Panc1 (cell line): Measurements from ENCODE around the gene RUNX1. TPM values are rescaled to one million over a fixed set of nuclear protein-coding genes. Genes with fewer than 3 reads are reported as not detected.

Experiments used
- ATAC-seq: fragments of 200-7000 bp; cut with Tn5 transposase; 2 replicates; pipeline ENCODE4 v1.9.1; 2020; ENCODE audit warnings: mild to moderate bottlenecking, moderate library complexity
- BruUV-seq: library from RNA; stranded (reverse); fragments of 400-500 nt; replicated peaks from 2 replicates; lab custom pipeline; 2021; lab: Mats Ljungman, UMichigan
- CTCF ChIA-PET: fragments of 300-600 bp; sonication (Branson Sonifier 250); formaldehyde crosslinking; loops from one replicate; lab custom pipeline; 2022; ENCODE audit warnings: antibody characterized with exemption; lab: Charles Lee
- POLR2A ChIA-PET: fragments of 300-600 bp; sonication (Branson Sonifier 250); formaldehyde crosslinking; loops from one replicate; lab custom pipeline; 2022; ENCODE audit warnings: antibody characterized with exemption; lab: Charles Lee
- DNase-seq: peaks from one replicate; pipeline ENCODE4 v3.0.0-alpha.2; 2010; ENCODE audit warnings: low read depth, low spot score
- H3K27ac ChIP-seq: 2 replicates; pipeline ENCODE4 v1.5.1; 2011; ENCODE audit warnings: mild to moderate bottlenecking, low read length, inconsistent platforms
- H3K27me3 ChIP-seq: fragments of 200-500 bp; sonication (Bioruptor generic); 2 replicates; pipeline ENCODE4 v1.6.0; 2014; ENCODE audit warnings: low read length, inconsistent platforms; ENCODE audit not compliant: control insufficient read depth, insufficient read depth
- H3K36me3 ChIP-seq: fragments of 200-500 bp; sonication (Bioruptor generic); 2 replicates; pipeline ENCODE4 v1.5.1; 2014; ENCODE audit warnings: inconsistent platforms, mild to moderate bottlenecking, low read length, moderate library complexity; ENCODE audit not compliant: control insufficient read depth, insufficient read depth
- H3K4me1 ChIP-seq: 2 replicates; pipeline ENCODE4 v1.5.1; 2011; ENCODE audit warnings: inconsistent platforms, mild to moderate bottlenecking, low read length, moderate library complexity; ENCODE audit not compliant: control insufficient read depth, insufficient read depth
- H3K4me3 ChIP-seq, 2 experiments: 2 replicates each; pipeline ENCODE4 v1.5.1; 2011 to 2012; ENCODE audit warnings: low read depth in 2 of 2, low read length in 2 of 2, mild to moderate bottlenecking in 2 of 2, inconsistent platforms in 1 of 2, moderate library complexity in 1 of 2
- H3K9me3 ChIP-seq: fragments of 200-500 bp; sonication (Bioruptor generic); 2 replicates; pipeline ENCODE4 v1.5.1; 2014; ENCODE audit warnings: low read depth, mild to moderate bottlenecking, inconsistent platforms, low read length, moderate library complexity; ENCODE audit not compliant: control insufficient read depth, insufficient read depth
- CTCF ChIP-seq: fragments of 450-650 bp; IDR thresholded peaks from 2 replicates; pipeline ENCODE4 v1.5.1; 2017; ENCODE audit warnings: mild to moderate bottlenecking
- POLR2AphosphoS5 ChIP-seq: IDR thresholded peaks from 2 replicates; pipeline ENCODE4 v1.6.1; 2012; ENCODE audit warnings: mild to moderate bottlenecking, low read depth, low read length, moderate library complexity
- REST ChIP-seq, 2 experiments: IDR thresholded peaks; 2 replicates each; pipeline ENCODE4 v1.6.1; 2011 to 2012; ENCODE audit warnings: low read depth in 2 of 2, control low read depth in 1 of 2, low read length in 1 of 2, mild to moderate bottlenecking in 1 of 2, moderate library complexity in 1 of 2; ENCODE audit not compliant: insufficient read depth in 1 of 2
- SIN3A ChIP-seq: IDR thresholded peaks from 2 replicates; pipeline ENCODE4 v1.6.1; 2012; ENCODE audit warnings: low read depth, mild to moderate bottlenecking, low read length, moderate library complexity, borderline replicate concordance; ENCODE audit not compliant: insufficient read depth
- TCF7L2 ChIP-seq: IDR thresholded peaks from 2 replicates; pipeline ENCODE4 v1.6.1; 2011; ENCODE audit warnings: mild to moderate bottlenecking, low read depth, low read length, inconsistent platforms
- in situ Hi-C: cut with HindIII; loops from 2 replicates; pipeline ENCODE4 v1.10.0; 2016; ENCODE audit warnings: low sequenced_read_pairs, low pct_unique_long_range_greater_than_20kb
- intact Hi-C: fragments of 100-400 bp; cut with micrococcal nuclease; formaldehyde crosslinking; loops from one replicate; pipeline ENCODE4 v1.10.0; 2022; ENCODE audit not compliant: unreplicated experiment
- total RNA-seq: library from RNA; stranded (reverse); gene quantifications from one replicate; pipeline ENCODE4 v1.2.1, GENCODE V29; 2021; ENCODE audit not compliant: unreplicated experiment

Gene RUNX1
- total RNA-seq, 1 experiment from 2014 or later: 22.4 TPM

GRCh38 chr21:35016071-35016470 is 33.0 kb downstream of the RUNX1 start:
- intact Hi-C loops (no loop called here), in situ Hi-C loops (no loop called here)
- BruUV-seq: no TSS peak
- no peaks in the 10 kb centered on the region for H3K9me3 ChIP-seq
- no peaks in the 10 kb centered on the region for H3K36me3 ChIP-seq
- TF ChIP-seq REST (IDR thresholded peaks at IDR 0.05; ENCODE audit: insufficient read depth in 1 of 2, low read depth in 2 of 2, low read length in 1 of 2) (no peak), CTCF (no peak), POLR2AphosphoS5 (no peak), TCF7L2 (no peak), SIN3A (no peak)
- DNase-seq: no peak
- no peaks in the 10 kb centered on the region for H3K4me1 ChIP-seq
- H3K27me3 ChIP-seq: no peaks in the 10 kb centered on the region
- ATAC-seq: no peak
- H3K4me3 ChIP-seq: no peak overlapping the region
- H3K27ac ChIP-seq: no peak overlapping the region
- POLR2A ChIA-PET: no interaction called here
- CTCF ChIA-PET: interaction anchor here (0.7 kb wide), 1 partner anchor 987 kb away, joined by 6 read pairs; no protein-coding TSS in a partner anchor

GRCh38 chr21:35015435-35016024 is 33.6 kb downstream of the RUNX1 start:
- no peak for DNase-seq
- no peak for TF ChIP-seq TCF7L2
- TF ChIP-seq CTCF: no peak
- no peak for TF ChIP-seq POLR2AphosphoS5
- TF ChIP-seq SIN3A: no peak
- TF ChIP-seq REST (IDR thresholded peaks at IDR 0.05; ENCODE audit: insufficient read depth in 1 of 2, low read depth in 2 of 2, low read length in 1 of 2): no peak
- ATAC-seq: no peak
- no peaks in the 10 kb centered on the region for H3K4me1 ChIP-seq
- no peak overlapping the region for H3K4me3 ChIP-seq
- H3K9me3 ChIP-seq: no peaks in the 10 kb centered on the region
- intact Hi-C loops (no loop called here), in situ Hi-C loops (no loop called here)
- ChIA-PET CTCF (no interaction called here), POLR2A (no interaction called here)
- H3K36me3 ChIP-seq: no peaks in the 10 kb centered on the region
- no TSS peak for BruUV-seq
- no peak overlapping the region for H3K27ac ChIP-seq
- no peaks in the 10 kb centered on the region for H3K27me3 ChIP-seq
